ENCODE measurements around the gene IRF2.
"Not testable (repeated sequence)": the region's sequence is repeated elsewhere in the genome, so short reads cannot be mapped to it uniquely, and the experiment has no call there.

Gene IRF2

DNA sequence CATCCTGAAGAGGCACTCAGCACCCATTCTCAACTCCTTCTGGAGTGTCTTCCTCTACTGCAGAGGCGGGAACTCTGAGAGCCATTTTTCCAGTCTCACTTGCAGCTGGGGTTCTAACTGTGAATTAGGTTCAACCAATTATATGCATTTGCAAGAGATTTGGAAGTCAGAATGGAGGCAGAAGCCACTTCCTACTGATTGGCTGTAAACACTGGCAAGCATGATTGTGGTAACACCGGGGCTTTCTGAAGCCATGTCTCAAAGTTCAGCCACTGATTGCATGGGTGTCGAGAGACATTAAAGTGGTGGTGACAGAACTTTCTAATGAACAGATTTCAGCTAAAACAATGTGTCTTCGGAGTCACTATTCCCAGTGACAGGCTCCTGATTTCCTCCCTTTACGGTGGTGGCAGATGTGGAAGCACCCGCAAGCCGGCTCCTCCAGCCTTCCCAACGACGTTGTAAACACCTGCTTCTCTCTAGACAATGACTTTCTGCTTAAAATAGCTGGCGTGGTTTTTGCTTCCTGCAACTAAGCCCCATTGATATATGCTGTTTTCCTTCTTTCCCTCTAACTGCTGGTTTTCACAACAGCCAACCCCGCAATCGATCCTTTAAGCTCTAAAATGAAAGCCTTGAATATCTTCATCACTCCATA, 92.0 kb downstream of the IRF2 start:
- DNase-seq (ENCODE audit: low read depth), result peak; percentile 23
- no peak for TF ChIP-seq POLR2A (IDR thresholded peaks at IDR 0.05; ENCODE audit: extremely low read depth, insufficient read length)
- TF ChIP-seq, protein P1, sequence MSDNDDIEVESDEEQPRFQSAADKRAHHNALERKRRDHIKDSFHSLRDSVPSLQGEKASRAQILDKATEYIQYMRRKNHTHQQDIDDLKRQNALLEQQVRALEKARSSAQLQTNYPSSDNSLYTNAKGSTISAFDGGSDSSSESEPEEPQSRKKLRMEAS (IDR thresholded peaks at IDR 0.05; ENCODE audit: low read depth, low read length), result no peak
- TF ChIP-seq MYC (IDR thresholded peaks at IDR 0.05; ENCODE audit: low read depth, low read length), result no peak
- TF ChIP-seq, protein P2, sequence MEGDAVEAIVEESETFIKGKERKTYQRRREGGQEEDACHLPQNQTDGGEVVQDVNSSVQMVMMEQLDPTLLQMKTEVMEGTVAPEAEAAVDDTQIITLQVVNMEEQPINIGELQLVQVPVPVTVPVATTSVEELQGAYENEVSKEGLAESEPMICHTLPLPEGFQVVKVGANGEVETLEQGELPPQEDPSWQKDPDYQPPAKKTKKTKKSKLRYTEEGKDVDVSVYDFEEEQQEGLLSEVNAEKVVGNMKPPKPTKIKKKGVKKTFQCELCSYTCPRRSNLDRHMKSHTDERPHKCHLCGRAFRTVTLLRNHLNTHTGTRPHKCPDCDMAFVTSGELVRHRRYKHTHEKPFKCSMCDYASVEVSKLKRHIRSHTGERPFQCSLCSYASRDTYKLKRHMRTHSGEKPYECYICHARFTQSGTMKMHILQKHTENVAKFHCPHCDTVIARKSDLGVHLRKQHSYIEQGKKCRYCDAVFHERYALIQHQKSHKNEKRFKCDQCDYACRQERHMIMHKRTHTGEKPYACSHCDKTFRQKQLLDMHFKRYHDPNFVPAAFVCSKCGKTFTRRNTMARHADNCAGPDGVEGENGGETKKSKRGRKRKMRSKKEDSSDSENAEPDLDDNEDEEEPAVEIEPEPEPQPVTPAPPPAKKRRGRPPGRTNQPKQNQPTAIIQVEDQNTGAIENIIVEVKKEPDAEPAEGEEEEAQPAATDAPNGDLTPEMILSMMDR (IDR thresholded peaks at IDR 0.05; ENCODE audit: low read depth, low read length), result no peak
- no peak overlapping the region for H3K4me3 ChIP-seq (ENCODE audit: low read depth, low read length)

DNA sequence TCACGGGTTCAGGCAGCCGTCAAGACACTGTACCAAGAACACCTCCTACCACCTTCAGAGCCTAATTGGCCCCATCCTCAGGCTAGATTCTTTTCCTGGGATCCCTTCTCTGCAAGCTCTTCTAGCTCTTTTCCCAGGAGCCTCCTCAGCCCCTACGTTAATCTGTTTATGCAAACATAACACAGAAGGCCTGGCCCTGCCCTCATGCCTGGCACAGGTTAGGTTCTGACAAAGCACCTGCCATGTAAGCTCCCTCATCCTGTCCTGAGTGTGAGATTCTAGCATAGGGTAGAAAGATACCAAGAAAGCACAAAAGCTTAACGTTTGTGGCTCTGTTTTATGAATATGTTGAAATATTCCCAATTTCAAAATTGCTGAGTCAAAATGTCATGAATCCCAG, 93.6 kb downstream of the IRF2 start:
- no peak for DNase-seq (ENCODE audit: low read depth)
- no peak overlapping the region for H3K4me3 ChIP-seq (ENCODE audit: low read depth, low read length)
- TF ChIP-seq, protein P1 (IDR thresholded peaks at IDR 0.05; ENCODE audit: low read depth, low read length), result no peak
- TF ChIP-seq, protein P2 (IDR thresholded peaks at IDR 0.05; ENCODE audit: low read depth, low read length), result no peak
- no peak for TF ChIP-seq POLR2A (IDR thresholded peaks at IDR 0.05; ENCODE audit: extremely low read depth, insufficient read length)
- no peak for TF ChIP-seq MYC (IDR thresholded peaks at IDR 0.05; ENCODE audit: low read depth, low read length)

DNA sequence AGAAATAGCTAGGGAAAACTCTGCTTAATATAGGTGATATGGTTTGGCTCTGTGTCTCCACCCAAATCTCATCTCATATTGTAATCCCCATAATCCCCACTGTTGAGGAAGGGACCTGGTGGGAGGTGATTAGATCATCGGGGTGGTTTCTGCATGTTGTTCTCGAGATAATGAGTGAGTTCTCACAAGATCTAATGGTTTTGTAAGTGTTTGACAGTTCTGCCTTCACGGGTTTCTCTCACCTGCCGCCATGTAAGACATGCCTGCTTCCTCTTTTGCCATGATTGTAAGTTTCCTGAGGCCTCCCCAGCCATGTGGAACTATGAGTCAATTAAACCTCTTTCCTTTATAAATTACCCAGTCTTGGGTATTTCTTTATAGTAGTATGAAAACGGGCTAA, 94.1 kb downstream of the IRF2 start:
- not testable (repeated sequence) for DNase-seq (ENCODE audit: low read depth); H3K4me3 ChIP-seq (ENCODE audit: low read depth, low read length)

DNA sequence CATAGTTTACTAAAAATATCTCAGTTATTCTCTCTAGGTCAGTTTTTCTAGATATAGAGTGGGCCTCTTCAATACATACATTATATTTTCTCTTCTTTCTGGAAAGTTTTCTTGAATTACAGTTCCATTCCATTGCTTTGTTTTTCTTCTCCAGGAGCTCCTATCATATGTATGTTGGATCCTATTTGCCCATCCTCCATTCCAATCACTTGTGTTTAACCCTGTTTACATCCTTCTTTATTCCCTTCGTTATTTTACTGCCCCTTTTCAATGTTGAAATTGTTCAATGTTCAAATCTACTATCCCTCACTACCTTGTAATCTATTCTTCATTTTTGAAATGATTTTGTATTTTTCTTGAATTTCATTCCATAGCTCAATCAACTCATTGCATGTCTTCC, 97.4 kb downstream of the IRF2 start:
- no peak overlapping the region for H3K4me3 ChIP-seq (ENCODE audit: low read depth, low read length)
- TF ChIP-seq, protein P1 (IDR thresholded peaks at IDR 0.05; ENCODE audit: low read depth, low read length), result no peak
- TF ChIP-seq MYC (IDR thresholded peaks at IDR 0.05; ENCODE audit: low read depth, low read length) (no peak), POLR2A (IDR thresholded peaks at IDR 0.05; ENCODE audit: extremely low read depth, insufficient read length) (no peak)
- TF ChIP-seq, protein P2 (IDR thresholded peaks at IDR 0.05; ENCODE audit: low read depth, low read length), result no peak
- no peak for DNase-seq (ENCODE audit: low read depth)

DNA sequence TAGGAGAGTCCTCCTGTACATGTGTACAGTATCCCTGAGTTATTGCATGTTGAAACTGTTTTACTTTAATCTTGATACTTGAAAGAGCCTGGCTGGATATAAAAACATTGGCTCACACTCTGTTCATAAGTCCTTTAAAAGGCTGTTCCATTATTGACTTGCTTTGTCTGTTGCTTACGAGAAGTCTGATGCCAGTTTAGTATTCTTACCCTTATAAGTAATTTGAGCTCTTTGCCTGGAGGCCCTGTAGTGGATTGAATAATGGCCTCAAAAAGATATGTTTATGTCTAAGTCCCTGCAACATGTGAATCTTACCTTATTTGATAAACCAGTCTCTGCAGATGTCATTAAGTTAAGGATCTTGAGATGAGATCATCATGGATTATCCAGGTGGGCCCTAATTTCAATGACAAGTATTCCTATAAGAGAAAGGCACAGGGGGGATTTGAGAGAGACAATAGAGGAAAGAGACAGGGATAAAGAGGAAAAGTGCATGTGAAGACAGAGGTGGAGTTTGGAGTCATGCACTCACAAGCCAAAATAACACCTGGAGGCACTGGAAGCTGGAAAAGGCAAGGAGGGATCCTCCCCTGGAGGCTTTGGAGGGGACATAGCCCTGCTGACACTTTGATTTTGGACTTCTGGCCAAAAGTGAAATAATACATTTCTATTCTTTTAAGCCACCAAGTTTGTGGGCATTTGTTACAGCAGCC, 98.1 kb downstream of the IRF2 start:
- TF ChIP-seq, protein P1 (IDR thresholded peaks at IDR 0.05; ENCODE audit: low read depth, low read length), result no peak
- TF ChIP-seq POLR2A (IDR thresholded peaks at IDR 0.05; ENCODE audit: extremely low read depth, insufficient read length), result no peak
- DNase-seq (ENCODE audit: low read depth), result no peak
- H3K4me3 ChIP-seq (ENCODE audit: low read depth, low read length), result no peak overlapping the region

DNA sequence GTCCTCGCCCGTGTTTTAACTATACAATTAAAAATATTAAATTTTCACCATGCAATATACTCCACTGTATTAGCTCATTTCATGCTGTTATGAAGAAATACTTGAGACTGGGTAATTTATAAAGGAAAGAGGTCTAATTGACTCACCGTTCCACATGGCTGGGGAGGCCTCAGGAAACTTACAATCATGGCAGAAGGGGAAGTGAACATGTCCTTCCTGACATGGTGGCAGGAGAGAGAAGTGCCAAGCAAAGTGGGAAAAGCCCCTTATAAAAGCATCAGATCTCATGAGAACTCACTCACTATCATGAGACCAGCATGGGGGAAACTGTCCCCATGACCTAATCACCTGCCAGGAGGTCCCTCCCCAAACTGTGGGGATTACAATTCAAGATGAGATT, 98.7 kb downstream of the IRF2 start:
- peak; percentile 19 for DNase-seq (ENCODE audit: low read depth)
- H3K4me3 ChIP-seq (ENCODE audit: low read depth, low read length), result not testable (repeated sequence)

DNA sequence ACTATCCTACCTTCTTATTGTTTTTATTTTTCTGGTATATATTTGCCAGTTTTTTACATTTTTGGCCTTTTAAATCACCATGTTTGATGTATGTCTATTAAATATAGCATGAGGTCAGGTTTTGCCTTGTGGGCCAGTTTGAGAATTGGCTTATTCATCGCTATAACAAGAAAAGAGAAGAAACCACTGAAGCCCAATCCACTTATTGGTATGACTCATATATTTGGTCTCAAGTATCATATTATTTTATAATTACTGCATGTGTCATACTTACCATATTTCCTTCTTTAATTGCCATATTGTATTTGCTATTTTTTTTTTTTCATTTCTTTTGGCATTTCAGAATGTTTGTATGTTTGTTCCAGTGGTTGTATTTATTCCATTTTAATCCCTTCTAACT, 99.3 kb downstream of the IRF2 start:
- H3K4me3 ChIP-seq (ENCODE audit: low read depth, low read length), result no peak overlapping the region
- TF ChIP-seq, protein P2 (IDR thresholded peaks at IDR 0.05; ENCODE audit: low read depth, low read length), result no peak
- TF ChIP-seq, protein P1 (IDR thresholded peaks at IDR 0.05; ENCODE audit: low read depth, low read length), result no peak
- no peak for TF ChIP-seq MYC (IDR thresholded peaks at IDR 0.05; ENCODE audit: low read depth, low read length)
- no peak for TF ChIP-seq POLR2A (IDR thresholded peaks at IDR 0.05; ENCODE audit: extremely low read depth, insufficient read length)
- no peak for DNase-seq (ENCODE audit: low read depth)
